Activated CD8-positive, alpha-beta T cell treated with anti-CD3 and anti-CD28 coated beads for 36 hours (primary cell): ENCODE data around the gene PTPRG. TPM values are rescaled to one million over a fixed set of nuclear protein-coding genes. Genes with fewer than 3 reads are reported as not detected.

Experiments used
- ATAC-seq: fragments of 200-7000 bp; cut with Tn5 transposase; one replicate; pipeline ENCODE4 v1.10.0; 2021; ENCODE audit warnings: mild to moderate bottlenecking, moderate library complexity
- CTCF ChIA-PET: fragments of 350-600 bp; sonication (Branson Sonifier 250); formaldehyde crosslinking; loops from one replicate; lab custom pipeline; 2021; ENCODE audit warnings: antibody characterized with exemption; lab: Charles Lee
- POLR2A ChIA-PET: fragments of 350-600 bp; sonication (Branson Sonifier 250); formaldehyde crosslinking; loops from one replicate; lab custom pipeline; 2021; ENCODE audit warnings: antibody characterized with exemption; lab: Charles Lee
- DNase-seq: peaks from one replicate; pipeline ENCODE4 v3.0.0-alpha.2; 2020
- H3K27ac Mint-ChIP-seq: one replicate; pipeline ENCODE4 v1.8.0; 2021; ENCODE audit warnings: mild to moderate bottlenecking, mixed read lengths
- H3K27me3 Mint-ChIP-seq: one replicate; pipeline ENCODE4 v1.8.0; 2021; ENCODE audit warnings: mixed read lengths
- H3K36me3 Mint-ChIP-seq: one replicate; pipeline ENCODE4 v1.8.0; 2021; ENCODE audit warnings: low read depth, mixed read lengths
- H3K4me1 Mint-ChIP-seq: one replicate; pipeline ENCODE4 v1.8.0; 2021; ENCODE audit warnings: low read depth, mixed read lengths
- H3K4me3 Mint-ChIP-seq: one replicate; pipeline ENCODE4 v1.8.0; 2021; ENCODE audit warnings: mild to moderate bottlenecking, moderate library complexity, mixed read lengths
- H3K9me3 Mint-ChIP-seq: one replicate; pipeline ENCODE4 v1.8.0; 2021; ENCODE audit warnings: mixed read lengths
- intact Hi-C: fragments of 100-400 bp; cut with micrococcal nuclease; formaldehyde crosslinking; loops from one replicate; pipeline ENCODE4 v1.10.0; 2022
- total RNA-seq, 2 experiments: library from RNA; stranded (reverse); gene quantifications; one replicate each; pipeline ENCODE4 v1.2.3, GENCODE V29; 2021
- TF ChIP-seq, protein P1 (sequence below): fragments of 200-600 bp; IDR thresholded peaks from one replicate; pipeline ENCODE4 v1.8.0; 2022; ENCODE audit warnings: antibody characterized with exemption, mild to moderate bottlenecking

PTPRG gene
- total RNA-seq, 2 experiments from 2014 or later: not detected

DNA sequence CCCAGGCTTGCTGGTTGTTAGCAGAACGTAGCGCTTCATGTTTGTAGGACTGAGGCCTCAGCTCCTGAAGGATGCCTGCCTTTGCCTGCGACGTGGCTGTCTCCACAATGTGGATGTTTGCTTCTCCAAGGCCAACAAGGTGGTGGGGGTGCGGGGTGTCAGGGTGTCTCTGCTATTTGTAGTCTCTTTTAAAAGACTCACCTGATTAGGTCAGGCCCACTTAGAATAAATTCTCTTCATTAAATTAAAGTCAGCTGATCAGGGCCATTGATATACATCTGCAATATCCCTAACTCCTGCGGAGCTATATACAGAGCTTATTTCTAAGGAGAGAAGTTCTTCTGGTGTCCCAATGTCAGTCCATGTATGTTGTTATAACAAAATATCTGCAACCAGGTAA is 44.8 kb downstream of the PTPRG start:
- TF ChIP-seq, protein P1, sequence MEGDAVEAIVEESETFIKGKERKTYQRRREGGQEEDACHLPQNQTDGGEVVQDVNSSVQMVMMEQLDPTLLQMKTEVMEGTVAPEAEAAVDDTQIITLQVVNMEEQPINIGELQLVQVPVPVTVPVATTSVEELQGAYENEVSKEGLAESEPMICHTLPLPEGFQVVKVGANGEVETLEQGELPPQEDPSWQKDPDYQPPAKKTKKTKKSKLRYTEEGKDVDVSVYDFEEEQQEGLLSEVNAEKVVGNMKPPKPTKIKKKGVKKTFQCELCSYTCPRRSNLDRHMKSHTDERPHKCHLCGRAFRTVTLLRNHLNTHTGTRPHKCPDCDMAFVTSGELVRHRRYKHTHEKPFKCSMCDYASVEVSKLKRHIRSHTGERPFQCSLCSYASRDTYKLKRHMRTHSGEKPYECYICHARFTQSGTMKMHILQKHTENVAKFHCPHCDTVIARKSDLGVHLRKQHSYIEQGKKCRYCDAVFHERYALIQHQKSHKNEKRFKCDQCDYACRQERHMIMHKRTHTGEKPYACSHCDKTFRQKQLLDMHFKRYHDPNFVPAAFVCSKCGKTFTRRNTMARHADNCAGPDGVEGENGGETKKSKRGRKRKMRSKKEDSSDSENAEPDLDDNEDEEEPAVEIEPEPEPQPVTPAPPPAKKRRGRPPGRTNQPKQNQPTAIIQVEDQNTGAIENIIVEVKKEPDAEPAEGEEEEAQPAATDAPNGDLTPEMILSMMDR: no peak
- peaks cover 2% of the 10 kb centered on the region for H3K9me3 Mint-ChIP-seq
- POLR2A ChIA-PET: no interaction called here
- ATAC-seq: no peak
- no peaks in the 10 kb centered on the region for H3K36me3 Mint-ChIP-seq
- no peak for DNase-seq
- CTCF ChIA-PET: no interaction called here
- no peaks in the 10 kb centered on the region for H3K27me3 Mint-ChIP-seq
- intact Hi-C loops: no loop called here
- H3K4me1 Mint-ChIP-seq: no peaks in the 10 kb centered on the region
- H3K27ac Mint-ChIP-seq: no peak overlapping the region
- no peak overlapping the region for H3K4me3 Mint-ChIP-seq

DNA sequence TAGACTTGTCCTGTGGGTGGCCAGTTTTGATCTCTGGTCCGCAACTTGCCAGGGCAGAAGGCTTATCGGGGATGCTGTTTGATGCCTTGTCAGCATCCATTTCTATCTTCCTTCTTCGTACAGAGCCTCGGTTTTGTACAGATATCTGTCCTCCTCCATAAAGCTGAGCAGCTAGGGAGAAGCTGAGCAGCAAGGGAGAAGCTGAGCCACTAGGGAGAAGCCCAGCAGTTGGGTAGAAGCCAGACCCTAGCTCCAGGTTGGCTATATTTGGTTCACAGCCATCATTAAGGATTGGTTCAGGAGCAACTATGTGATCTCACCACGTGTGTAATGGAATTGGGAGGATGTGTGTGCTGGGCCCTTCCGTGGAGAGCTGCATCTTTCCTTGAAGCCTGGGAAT is 46.7 kb downstream of the PTPRG start:
- ChIA-PET POLR2A (no interaction called here), CTCF (no interaction called here)
- DNase-seq (no peak), ATAC-seq (no peak)
- no peaks in the 10 kb centered on the region for H3K36me3 Mint-ChIP-seq
- no peak overlapping the region for H3K4me3 Mint-ChIP-seq
- intact Hi-C loops: no loop called here
- H3K27ac Mint-ChIP-seq: no peak overlapping the region
- TF ChIP-seq, protein P1: no peak
- H3K4me1 Mint-ChIP-seq: no peaks in the 10 kb centered on the region
- H3K27me3 Mint-ChIP-seq: no peaks in the 10 kb centered on the region
- peaks cover 2% of the 10 kb centered on the region for H3K9me3 Mint-ChIP-seq

DNA sequence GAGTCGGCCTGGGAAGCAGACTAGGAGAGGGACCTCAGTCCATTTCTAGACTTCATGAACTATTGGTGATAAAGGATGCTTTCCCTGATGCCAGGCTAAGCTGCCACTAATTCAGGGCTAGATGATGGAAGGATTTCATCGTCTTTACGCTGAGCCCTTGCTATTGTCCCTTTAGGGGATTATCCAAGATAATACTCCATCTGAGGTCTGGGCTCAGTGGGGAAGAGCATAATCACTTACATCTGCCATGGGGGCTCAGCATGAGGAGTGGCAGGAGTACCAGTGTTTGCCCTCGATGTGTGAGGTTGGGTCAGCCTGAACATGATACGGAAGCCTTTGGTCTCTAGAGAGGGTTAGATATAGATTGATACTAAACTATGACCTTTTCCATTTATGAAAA is 47.3 kb downstream of the PTPRG start:
- H3K4me3 Mint-ChIP-seq: no peak overlapping the region
- ATAC-seq (no peak), DNase-seq (no peak)
- no peak overlapping the region for H3K27ac Mint-ChIP-seq
- intact Hi-C loops: no loop called here
- H3K36me3 Mint-ChIP-seq: no peaks in the 10 kb centered on the region
- POLR2A ChIA-PET: no interaction called here
- peaks cover 2% of the 10 kb centered on the region for H3K9me3 Mint-ChIP-seq
- no peaks in the 10 kb centered on the region for H3K27me3 Mint-ChIP-seq
- CTCF ChIA-PET: no interaction called here
- TF ChIP-seq, protein P1: no peak
- no peaks in the 10 kb centered on the region for H3K4me1 Mint-ChIP-seq

DNA sequence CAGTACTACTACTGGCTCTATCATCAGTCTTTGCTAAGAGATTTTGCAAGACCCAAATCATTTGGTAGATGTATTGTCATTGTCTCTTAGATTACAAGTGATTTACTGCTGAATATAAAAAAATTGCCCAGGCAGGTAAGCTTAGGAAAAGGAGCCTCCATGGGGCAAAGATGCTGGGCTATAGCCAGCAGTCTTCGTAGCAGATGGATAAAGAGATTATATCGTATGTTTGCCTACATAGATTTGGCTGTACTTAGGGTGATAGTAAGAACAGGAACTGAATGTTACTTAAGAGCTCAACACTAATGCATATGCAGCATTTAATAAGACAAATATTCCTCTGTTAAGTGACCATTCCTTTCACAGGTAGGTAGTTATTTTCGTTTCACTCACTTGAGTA is 48.9 kb downstream of the PTPRG start:
- ChIA-PET CTCF (no interaction called here), POLR2A (no interaction called here)
- Mint-ChIP-seq H3K27me3 (no peaks in the 10 kb centered on the region), H3K27ac (no peak overlapping the region), H3K36me3 (no peaks in the 10 kb centered on the region), H3K4me1 (no peaks in the 10 kb centered on the region), H3K9me3 (peaks cover 2% of the 10 kb centered on the region), H3K4me3 (no peak overlapping the region)
- ATAC-seq (no peak), DNase-seq (no peak)
- intact Hi-C loops: no loop called here
- TF ChIP-seq, protein P1: no peak

DNA sequence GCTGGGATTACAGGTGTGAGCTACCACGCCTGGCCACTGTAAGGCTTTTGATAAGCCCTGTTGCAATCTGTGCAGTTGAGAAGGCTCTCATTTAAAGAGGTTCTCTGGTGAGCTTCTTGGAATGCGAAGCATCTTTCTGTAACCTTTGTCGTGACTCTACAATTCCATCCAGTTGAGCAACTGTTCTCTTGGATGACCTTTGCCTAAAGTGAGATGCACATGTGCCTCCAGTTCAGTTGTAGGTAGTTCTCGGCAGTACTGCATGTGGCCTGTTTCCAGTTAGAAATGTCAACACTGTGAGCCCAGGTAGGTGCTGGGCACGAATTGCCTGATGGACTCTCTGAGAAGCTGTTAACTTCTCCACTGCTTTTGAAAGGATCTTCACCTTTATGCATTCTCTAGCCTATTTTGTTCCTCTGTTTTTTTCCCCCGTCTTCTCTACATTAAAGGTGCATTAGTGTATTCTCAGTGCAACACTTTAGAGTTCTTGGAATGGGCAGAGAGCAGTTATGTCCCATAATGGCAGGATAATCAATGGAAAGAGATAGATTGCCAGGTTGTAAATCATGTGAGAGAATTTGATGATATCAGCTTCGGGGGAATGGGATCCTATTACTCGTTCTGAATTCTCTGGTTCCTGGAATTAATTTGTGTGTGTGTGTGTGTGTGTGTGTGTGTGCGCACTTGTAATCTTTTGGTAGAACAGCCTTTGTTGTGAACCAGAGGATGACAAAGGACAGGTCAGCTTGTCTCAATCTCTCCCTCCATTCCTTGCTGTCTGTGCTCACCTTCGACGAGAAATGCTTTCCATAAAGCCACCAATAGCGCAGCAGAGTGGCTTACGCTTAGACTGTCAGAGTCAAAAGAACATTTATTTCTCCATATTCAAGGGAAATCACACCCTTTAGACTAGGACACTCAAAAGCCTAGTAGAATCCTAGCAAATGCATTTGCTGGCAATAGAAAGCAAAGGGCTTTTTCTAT is 51.1 kb downstream of the PTPRG start:
- no peaks in the 10 kb centered on the region for H3K36me3 Mint-ChIP-seq

More for the DNA sequence above, 51.1 kb downstream of the PTPRG start:
- TF ChIP-seq, protein P1: no peak
- H3K9me3 Mint-ChIP-seq: peaks cover 2% of the 10 kb centered on the region
- no peak overlapping the region for H3K27ac Mint-ChIP-seq
- intact Hi-C loops: no loop called here
- H3K4me1 Mint-ChIP-seq: no peaks in the 10 kb centered on the region
- DNase-seq (no peak), ATAC-seq (no peak)
- no peaks in the 10 kb centered on the region for H3K27me3 Mint-ChIP-seq
- H3K4me3 Mint-ChIP-seq: no peak overlapping the region
- ChIA-PET CTCF (no interaction called here), POLR2A (no interaction called here)
